SK-N-SH treated with all-trans-retinoic acid at 6 μM for 48 hours (cell line): ENCODE data around the gene ZNF195.
"Not testable (repeated sequence)": the region's sequence is repeated elsewhere in the genome, so short reads cannot be mapped to it uniquely, and the experiment has no call there.

Experiments used
- ATAC-seq: fragments of 200-7000 bp; cut with Tn5 transposase; 3 replicates; pipeline ENCODE4 v1.9.1; 2020; ENCODE audit warnings: mild to moderate bottlenecking, moderate library complexity
- ARNTL ChIP-seq: fragments of 450-650 bp; formaldehyde crosslinking; IDR thresholded peaks from 2 replicates; pipeline ENCODE4 v1.5.0; 2020; ENCODE audit warnings: low read depth, mild to moderate bottlenecking, moderate library complexity, borderline replicate concordance
- BACH2 ChIP-seq: fragments of 250-450 bp; sonication (Bioruptor Pico); IDR thresholded peaks from 2 replicates; pipeline ENCODE4 v1.9.0; 2021; ENCODE audit warnings: mild to moderate bottlenecking, borderline replicate concordance
- CSDC2 ChIP-seq: fragments of 250-450 bp; sonication (Bioruptor Pico); IDR thresholded peaks from 2 replicates; pipeline ENCODE4 v1.5.0; 2020; ENCODE audit warnings: mild to moderate bottlenecking, moderate library complexity
- CSRNP3 ChIP-seq: fragments of 250-450 bp; sonication (Bioruptor Pico); IDR thresholded peaks from 2 replicates; pipeline ENCODE4 v1.5.1; 2021; ENCODE audit warnings: mild to moderate bottlenecking, moderate library complexity
- GLIS3 ChIP-seq: fragments of 250-450 bp; sonication (Bioruptor Pico); IDR thresholded peaks from 2 replicates; pipeline ENCODE4 v1.5.0; 2020; ENCODE audit warnings: mild to moderate bottlenecking, moderate library complexity
- ISL1 ChIP-seq: fragments of 250-450 bp; sonication (Bioruptor Pico); IDR thresholded peaks from 2 replicates; pipeline ENCODE4 v2.1.2; 2022; ENCODE audit warnings: mild to moderate bottlenecking, moderate library complexity
- OSR1 ChIP-seq: fragments of 250-450 bp; sonication (Bioruptor Pico); IDR thresholded peaks from 2 replicates; pipeline ENCODE4 v1.8.0; 2022; ENCODE audit warnings: moderate library complexity, mild to moderate bottlenecking, inconsistent platforms
- PATZ1 ChIP-seq: fragments of 250-450 bp; sonication (Bioruptor Pico); IDR thresholded peaks from 2 replicates; pipeline ENCODE4 v1.8.0; 2020; ENCODE audit warnings: mild to moderate bottlenecking, moderate library complexity, borderline replicate concordance
- POU6F1 ChIP-seq: fragments of 250-450 bp; sonication (Bioruptor Pico); IDR thresholded peaks from 2 replicates; pipeline ENCODE4 v1.8.0; 2021; ENCODE audit warnings: low read depth, mild to moderate bottlenecking, moderate library complexity, borderline replicate concordance
- RARB ChIP-seq: fragments of 250-450 bp; sonication (Bioruptor Pico); IDR thresholded peaks from 2 replicates; pipeline ENCODE4 v1.8.0; 2021; ENCODE audit warnings: mild to moderate bottlenecking, moderate library complexity
- SNAI2 ChIP-seq: fragments of 250-450 bp; sonication (Bioruptor Pico); IDR thresholded peaks from 2 replicates; pipeline ENCODE4 v1.5.0; 2020; ENCODE audit warnings: mild to moderate bottlenecking, moderate library complexity
- TOX ChIP-seq: fragments of 250-450 bp; sonication (Bioruptor Pico); IDR thresholded peaks from 2 replicates; pipeline ENCODE4 v1.8.0; 2021; ENCODE audit warnings: mild to moderate bottlenecking, moderate library complexity, borderline replicate concordance
- TSHZ2 ChIP-seq: fragments of 250-450 bp; sonication (Bioruptor Pico); IDR thresholded peaks from 2 replicates; pipeline ENCODE4 v1.5.0; 2020; ENCODE audit warnings: mild to moderate bottlenecking, moderate library complexity
- ZC3H10 ChIP-seq: fragments of 250-450 bp; sonication (Bioruptor Pico); IDR thresholded peaks from 2 replicates; pipeline ENCODE4 v1.5.1; 2021; ENCODE audit warnings: mild to moderate bottlenecking, moderate library complexity
- ZFP3 ChIP-seq: fragments of 250-450 bp; sonication (Bioruptor Pico); IDR thresholded peaks from 2 replicates; pipeline ENCODE4 v1.5.0; 2020; ENCODE audit warnings: mild to moderate bottlenecking, moderate library complexity
- ZFP30 ChIP-seq: fragments of 450-650 bp; formaldehyde crosslinking; IDR thresholded peaks from 2 replicates; pipeline ENCODE4 v1.5.0; 2022; ENCODE audit warnings: mild to moderate bottlenecking, moderate library complexity
- ZNF565 ChIP-seq: fragments of 450-650 bp; formaldehyde crosslinking; conservative IDR thresholded peaks from 2 replicates; pipeline ENCODE4 v1.5.0; 2020; ENCODE audit warnings: low read depth, mild to moderate bottlenecking, moderate library complexity
- ZNF70 ChIP-seq: fragments of 450-650 bp; formaldehyde crosslinking; IDR thresholded peaks from 2 replicates; pipeline ENCODE4 v1.5.0; 2020; ENCODE audit warnings: mild to moderate bottlenecking, moderate library complexity
- ZNF8 ChIP-seq: fragments of 450-650 bp; formaldehyde crosslinking; IDR thresholded peaks from 2 replicates; pipeline ENCODE4 v1.5.0; 2020; ENCODE audit warnings: mild to moderate bottlenecking, moderate library complexity

Gene ZNF195

GRCh38 chr11:3378426-3379423 lies at the start of gene ZNF195:
ZNF195 (minus strand) TSS chr11:3379146; CDS start chr11:3379040, 106 bp downstream.
- ATAC-seq: peak; percentile 99
- TF ChIP-seq ZFP3 (no peak), ISL1 (CRISPR knock-in tag) (no peak), TOX (CRISPR knock-in tag) (no peak), ZNF565 (no peak), ZC3H10 (CRISPR knock-in tag) (no peak), ZFP30 (CRISPR knock-in tag) (no peak), BACH2 (CRISPR knock-in tag) (no peak), ZNF70 (CRISPR knock-in tag) (no peak), ZNF8 (CRISPR knock-in tag) (no peak), RARB (no peak), ARNTL (CRISPR knock-in tag) (no peak), CSDC2 (CRISPR knock-in tag) (no peak), TSHZ2 (no peak), SNAI2 (CRISPR knock-in tag) (no peak), POU6F1 (CRISPR knock-in tag) (no peak), OSR1 (no peak), GLIS3 (CRISPR knock-in tag) (no peak), CSRNP3 (no peak), PATZ1 (no peak)

- not testable (repeated sequence) for ATAC-seq
These were observed 49.1 kb upstream of the ZNF195 start for GRCh38 chr11:3428076-3428475.

GRCh38 chr11:3426541-3426940 lies 47.6 kb upstream of the ZNF195 start:
- ATAC-seq: not testable (repeated sequence)

- ATAC-seq: not testable (repeated sequence)
These were observed 45.0 kb upstream of the ZNF195 start for GRCh38 chr11:3423928-3424327.

GRCh38 chr11:3423138-3423731 lies 44.3 kb upstream of the ZNF195 start:
- ATAC-seq: not testable (repeated sequence)

- peak; percentile 100 for ATAC-seq
These were observed 43.6 kb upstream of the ZNF195 start for GRCh38 chr11:3422380-3423137.

- ATAC-seq: not testable (repeated sequence)
These were observed 42.8 kb upstream of the ZNF195 start for GRCh38 chr11:3421608-3422379.

GRCh38 chr11:3420281-3421042 lies 41.5 kb upstream of the ZNF195 start:
- ATAC-seq: not testable (repeated sequence)
